PC-9 (cell line): Measurements from ENCODE around the gene CCDC33. TPM values are rescaled to one million over a fixed set of nuclear protein-coding genes. Genes with fewer than 3 reads are reported as not detected.

ENCODE experiments used
- BruUV-seq: library from RNA; stranded (reverse); fragments of 400-500 nt; replicated peaks from 2 replicates; lab custom pipeline; 2021; lab: Mats Ljungman, UMichigan
- CTCF ChIA-PET: fragments of 300-600 bp; sonication (Branson Sonifier 250); formaldehyde crosslinking; loops from one replicate; lab custom pipeline; 2022; ENCODE audit warnings: antibody characterized with exemption; lab: Charles Lee
- POLR2A ChIA-PET: fragments of 300-600 bp; sonication (Branson Sonifier 250); formaldehyde crosslinking; loops from one replicate; lab custom pipeline; 2022; ENCODE audit warnings: antibody characterized with exemption; ENCODE audit not compliant: unreplicated experiment; lab: Charles Lee
- DNase-seq, 2 experiments: peaks; one replicate each; pipeline versions ENCODE4 v3.0.0 to v3.0.0-alpha.2; 2015 to 2022; ENCODE audit warnings: mixed read lengths in 1 of 2
- H2AFZ ChIP-seq: fragments of 200-600 bp; sonication (generic); 2 replicates; pipeline ENCODE4 v1.8.1; 2017; ENCODE audit warnings: antibody characterized with exemption
- H3F3A ChIP-seq: fragments of 200-600 bp; sonication (generic); 2 replicates; pipeline ENCODE4 v1.8.1; 2017; ENCODE audit warnings: antibody characterized with exemption, mild to moderate bottlenecking, low read depth; ENCODE audit not compliant: insufficient read depth
- H3K27ac ChIP-seq: fragments of 200-600 bp; sonication (generic); 2 replicates; pipeline ENCODE4 v1.6.1; 2016; ENCODE audit warnings: mixed run types
- H3K27me3 ChIP-seq: fragments of 200-600 bp; sonication (generic); 2 replicates; pipeline ENCODE4 v1.6.1; 2016; ENCODE audit warnings: low read depth, mixed run types; ENCODE audit not compliant: insufficient read depth
- H3K36me3 ChIP-seq: fragments of 200-600 bp; sonication (generic); 2 replicates; pipeline ENCODE4 v1.6.1; 2016; ENCODE audit warnings: low read depth, mixed run types
- H3K4me1 ChIP-seq: fragments of 200-600 bp; sonication (generic); replicated peaks from 2 replicates; pipeline ENCODE4 v1.6.1; 2016; ENCODE audit warnings: mixed run types; ENCODE audit not compliant: insufficient read depth
- H3K4me2 ChIP-seq: fragments of 200-600 bp; sonication (generic); 2 replicates; pipeline ENCODE4 v1.6.1; 2017; ENCODE audit warnings: mixed run types
- H3K4me3 ChIP-seq: fragments of 200-600 bp; sonication (generic); 2 replicates; pipeline ENCODE4 v1.6.1; 2016; ENCODE audit warnings: mixed run types
- H3K79me2 ChIP-seq: fragments of 200-600 bp; sonication (generic); 2 replicates; pipeline ENCODE4 v1.6.1; 2017; ENCODE audit warnings: low read depth, mixed run types
- H3K9me2 ChIP-seq: fragments of 200-600 bp; sonication (generic); 2 replicates; pipeline ENCODE4 v1.8.1; 2017; ENCODE audit warnings: mild to moderate bottlenecking; ENCODE audit not compliant: insufficient read depth
- H3K9me3 ChIP-seq: fragments of 200-600 bp; sonication (generic); 2 replicates; pipeline ENCODE4 v1.8.1; 2016; ENCODE audit warnings: low read depth; ENCODE audit not compliant: insufficient read depth
- H4K20me1 ChIP-seq: fragments of 200-600 bp; sonication (generic); 2 replicates; pipeline ENCODE4 v1.8.1; 2017; ENCODE audit not compliant: insufficient read depth
- EZH2 ChIP-seq: fragments of 200-600 bp; sonication (generic); IDR thresholded peaks from 2 replicates; pipeline ENCODE4 v1.8.0; 2017; ENCODE audit warnings: antibody characterized with exemption, low read depth
- intact Hi-C: fragments of 100-400 bp; cut with micrococcal nuclease; formaldehyde crosslinking; loops from one replicate; pipeline ENCODE4 v1.10.0; 2022; ENCODE audit not compliant: unreplicated experiment
- total RNA-seq: library from RNA; stranded (reverse); gene quantifications from 2 replicates; pipeline ENCODE4 v1.2.3, GENCODE V29; 2021
- TF ChIP-seq, protein P1 (sequence below): fragments of 200-600 bp; sonication (generic); conservative IDR thresholded peaks from 2 replicates; pipeline ENCODE4 v1.6.1; 2017; ENCODE audit warnings: mixed run types, antibody characterized with exemption, mild to moderate bottlenecking, moderate library complexity

CCDC33 gene
- total RNA-seq, 1 experiment from 2014 or later = 7.5 TPM

DNA sequence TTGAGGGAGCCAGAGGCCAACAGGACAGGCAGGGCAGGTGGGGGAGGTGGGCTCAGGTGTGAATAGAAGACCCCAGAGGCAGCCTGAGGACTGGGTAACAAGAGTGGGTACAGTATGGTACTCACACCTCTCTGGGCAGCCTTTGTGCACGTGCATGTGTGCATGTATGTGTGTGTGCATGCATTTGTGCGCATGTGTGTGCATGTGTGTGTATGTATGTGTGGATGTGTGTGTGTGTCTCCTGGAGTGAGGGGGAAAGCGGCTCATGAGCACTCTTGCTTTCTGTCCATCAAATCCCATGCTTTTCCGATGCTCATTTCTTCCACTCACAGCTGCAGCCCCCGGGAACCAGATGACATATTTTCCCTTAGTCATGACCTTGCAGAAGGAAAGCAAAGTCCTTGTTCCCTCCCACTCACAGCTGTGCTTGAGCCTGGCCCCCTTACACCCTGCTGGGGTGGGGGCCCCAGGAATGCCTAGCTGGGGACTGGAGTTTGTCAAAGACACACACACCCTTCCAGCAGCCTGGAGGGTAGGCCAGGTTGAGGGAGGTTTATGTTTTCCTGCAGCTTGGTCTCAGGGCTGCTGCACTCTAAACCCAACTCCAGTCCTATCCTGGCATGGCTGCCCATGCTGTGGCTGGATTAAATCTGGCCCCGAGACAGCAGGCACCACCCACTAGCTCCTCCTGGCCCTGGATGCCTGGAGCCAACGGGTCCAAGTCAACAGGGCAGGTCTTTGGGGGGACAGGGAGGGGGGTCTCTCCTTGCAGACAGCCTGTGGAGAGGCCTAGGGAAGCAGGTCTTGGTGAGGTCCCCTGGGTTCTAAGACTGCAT lies 22.5 kb downstream of the CCDC33 start:
- Histone ChIP-seq H3K9me2 (no peaks in the 10 kb centered on the region), H3K27me3 (peaks cover 32% of the 10 kb centered on the region), H3K79me2 (no peaks in the 10 kb centered on the region), H3K4me3 (no peak overlapping the region), H3K36me3 (no peaks in the 10 kb centered on the region), H3F3A (no peaks in the 10 kb centered on the region), H3K27ac (no peak overlapping the region), H2AFZ (no peak overlapping the region), H4K20me1 (no peaks in the 10 kb centered on the region), H3K4me2 (no peak overlapping the region), H3K4me1 (no peaks in the 10 kb centered on the region), H3K9me3 (no peaks in the 10 kb centered on the region)
- TF ChIP-seq, protein P1, sequence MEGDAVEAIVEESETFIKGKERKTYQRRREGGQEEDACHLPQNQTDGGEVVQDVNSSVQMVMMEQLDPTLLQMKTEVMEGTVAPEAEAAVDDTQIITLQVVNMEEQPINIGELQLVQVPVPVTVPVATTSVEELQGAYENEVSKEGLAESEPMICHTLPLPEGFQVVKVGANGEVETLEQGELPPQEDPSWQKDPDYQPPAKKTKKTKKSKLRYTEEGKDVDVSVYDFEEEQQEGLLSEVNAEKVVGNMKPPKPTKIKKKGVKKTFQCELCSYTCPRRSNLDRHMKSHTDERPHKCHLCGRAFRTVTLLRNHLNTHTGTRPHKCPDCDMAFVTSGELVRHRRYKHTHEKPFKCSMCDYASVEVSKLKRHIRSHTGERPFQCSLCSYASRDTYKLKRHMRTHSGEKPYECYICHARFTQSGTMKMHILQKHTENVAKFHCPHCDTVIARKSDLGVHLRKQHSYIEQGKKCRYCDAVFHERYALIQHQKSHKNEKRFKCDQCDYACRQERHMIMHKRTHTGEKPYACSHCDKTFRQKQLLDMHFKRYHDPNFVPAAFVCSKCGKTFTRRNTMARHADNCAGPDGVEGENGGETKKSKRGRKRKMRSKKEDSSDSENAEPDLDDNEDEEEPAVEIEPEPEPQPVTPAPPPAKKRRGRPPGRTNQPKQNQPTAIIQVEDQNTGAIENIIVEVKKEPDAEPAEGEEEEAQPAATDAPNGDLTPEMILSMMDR = no peak
- TF ChIP-seq EZH2 = no peak
- no peak for DNase-seq
- ChIA-PET CTCF (interaction anchor here (0.6 to 0.7 kb wide), 2 partner anchors 67 to 385 kb away, joined by 3 to 6 read pairs; partner anchors contain the start of gene TBC1D21), POLR2A (interaction anchor here (0.6 kb wide), 1 partner anchor 83 kb away, joined by 3 read pairs; no protein-coding TSS in a partner anchor)
- BruUV-seq = no TSS peak
- intact Hi-C loops = no loop called here

DNA sequence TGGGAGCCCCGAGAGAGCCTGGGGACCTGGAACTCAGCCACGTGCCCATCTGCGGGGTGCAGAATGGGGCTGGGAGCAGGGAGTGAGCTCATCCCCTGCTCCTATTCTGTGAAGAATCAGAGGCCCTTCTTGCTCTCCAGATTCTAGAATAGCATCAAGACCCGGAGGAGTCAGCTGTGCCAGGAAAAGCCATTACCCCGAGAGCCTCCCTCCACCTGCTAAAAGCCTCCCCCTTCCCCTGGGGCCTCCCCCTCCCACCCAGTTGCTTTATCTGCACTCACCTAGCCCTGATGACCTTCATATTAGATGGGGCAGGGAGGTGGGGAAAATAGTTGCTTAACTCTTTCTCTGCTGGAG lies 23.1 kb downstream of the CCDC33 start:
- TF ChIP-seq, protein P1 = no peak
- no peak for TF ChIP-seq EZH2
- H3K27me3 ChIP-seq = peaks cover 33% of the 10 kb centered on the region

DNA sequence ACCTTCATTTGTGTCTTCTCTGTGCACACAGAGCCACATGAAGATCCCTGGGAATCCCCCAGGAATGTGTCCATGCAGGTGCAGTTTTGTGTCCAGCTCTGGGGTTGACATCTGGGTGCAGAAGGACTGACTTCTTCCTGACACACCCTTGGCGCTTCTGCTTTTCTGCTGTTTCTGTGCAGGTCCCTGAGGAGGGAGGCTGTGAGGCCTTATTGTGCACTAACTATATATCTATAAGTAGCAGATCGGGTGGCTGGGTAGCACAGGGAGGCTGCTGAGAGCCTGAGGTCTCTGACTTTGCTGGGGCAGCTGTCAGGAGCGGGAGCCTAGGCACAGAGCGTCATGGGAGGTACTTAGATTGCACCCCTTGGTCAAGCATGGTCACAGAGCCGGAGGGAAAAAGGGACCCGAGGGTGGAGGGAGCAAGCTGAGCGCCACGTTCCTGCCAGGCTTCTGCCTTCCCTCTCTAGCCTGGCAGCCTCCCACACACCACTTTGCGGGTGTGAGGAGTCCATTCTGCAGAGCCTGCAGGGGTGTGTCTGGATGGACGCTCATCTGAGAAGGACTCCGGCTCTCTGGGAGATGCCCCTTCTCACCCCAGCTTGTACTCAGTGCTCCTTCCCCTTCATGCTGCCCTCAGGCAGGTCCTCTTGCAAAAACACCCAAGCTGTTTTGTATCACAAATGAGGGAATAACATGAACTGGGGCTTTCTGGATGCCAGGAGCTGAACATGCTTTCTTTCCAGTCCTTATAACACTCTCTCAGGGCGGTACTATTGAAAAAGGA lies 23.9 kb downstream of the CCDC33 start:
- no peaks in the 10 kb centered on the region for H3K79me2 ChIP-seq
- BruUV-seq = no TSS peak
- H3K36me3 ChIP-seq = no peaks in the 10 kb centered on the region
- peaks cover 33% of the 10 kb centered on the region for H3K27me3 ChIP-seq
- CTCF ChIA-PET = no interaction called here
- TF ChIP-seq, protein P1 = no peak
- TF ChIP-seq EZH2 = no peak
- no peak for DNase-seq
- H3K27ac ChIP-seq = no peak overlapping the region
- intact Hi-C loops = no loop called here
- H3K9me3 ChIP-seq = no peaks in the 10 kb centered on the region
- no peaks in the 10 kb centered on the region for H4K20me1 ChIP-seq
- no peak overlapping the region for H3K4me2 ChIP-seq
- H3K9me2 ChIP-seq = no peaks in the 10 kb centered on the region
- H3F3A ChIP-seq = no peaks in the 10 kb centered on the region
- no peak overlapping the region for H2AFZ ChIP-seq
- POLR2A ChIA-PET = no interaction called here
- no peak overlapping the region for H3K4me3 ChIP-seq
- no peaks in the 10 kb centered on the region for H3K4me1 ChIP-seq

More for the DNA sequence above, 23.1 kb downstream of the CCDC33 start:
- Histone ChIP-seq H3K9me2 (no peaks in the 10 kb centered on the region), H3K4me2 (no peak overlapping the region), H3F3A (no peaks in the 10 kb centered on the region), H3K4me3 (no peak overlapping the region), H3K27ac (no peak overlapping the region), H4K20me1 (no peaks in the 10 kb centered on the region), H3K36me3 (no peaks in the 10 kb centered on the region), H3K4me1 (no peaks in the 10 kb centered on the region), H3K79me2 (no peaks in the 10 kb centered on the region), H2AFZ (no peak overlapping the region), H3K9me3 (no peaks in the 10 kb centered on the region)
- POLR2A ChIA-PET = interaction anchor here (0.6 kb wide), 1 partner anchor 83 kb away, joined by 3 read pairs; no protein-coding TSS in a partner anchor
- BruUV-seq = no TSS peak
- intact Hi-C loops = no loop called here
- CTCF ChIA-PET = no interaction called here
- DNase-seq = no peak
